ENCODE results near the gene UAP1L1. TPM values are rescaled to one million over a fixed set of nuclear protein-coding genes. Genes with fewer than 3 reads are reported as not detected.

Gene UAP1L1
- total RNA-seq, 4 donors from 2014 or later: 8.1 to 20.7 (median 12.3) TPM

DNA sequence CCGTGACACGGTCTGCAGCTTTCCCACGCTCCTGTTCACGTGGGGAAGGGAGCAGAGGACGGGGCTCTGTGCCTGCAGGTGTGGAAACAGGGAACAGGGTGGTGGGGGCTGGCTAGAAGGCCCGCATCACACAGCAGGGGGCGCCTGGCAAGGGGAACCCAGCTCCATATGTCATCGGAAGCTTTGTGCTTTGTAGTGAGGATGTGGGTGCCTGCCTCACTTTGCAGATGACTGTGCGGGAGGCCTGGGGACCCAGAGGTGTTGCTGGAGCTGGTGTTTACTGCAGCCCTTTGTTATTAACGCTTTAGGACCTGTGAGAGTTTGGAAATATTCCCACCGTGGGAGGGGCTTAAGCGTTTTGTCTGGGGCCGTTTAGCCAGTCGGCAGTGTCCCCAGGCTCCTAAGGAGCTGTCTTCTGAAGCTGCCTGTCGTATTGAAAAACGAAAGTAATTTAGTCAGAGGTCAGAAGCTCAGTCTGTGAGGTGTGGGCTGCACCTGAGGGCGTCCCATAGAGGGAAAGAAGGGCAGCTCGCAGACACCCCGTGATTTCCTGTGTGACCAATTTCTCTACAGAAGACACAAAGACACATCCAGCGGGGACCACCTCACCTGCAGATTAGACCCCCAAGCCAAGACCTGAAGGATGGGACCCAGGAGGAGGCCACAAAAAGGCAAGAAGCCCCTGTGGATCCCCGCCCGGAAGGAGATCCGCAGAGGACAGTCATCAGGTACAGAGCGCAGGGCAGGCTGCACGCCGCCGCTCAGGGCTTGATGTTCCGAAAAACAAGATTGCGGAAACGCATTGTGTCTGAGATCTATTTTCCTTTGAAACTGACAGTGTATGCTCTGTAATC lies 18.6 kb downstream of the UAP1L1 start:
- Histone ChIP-seq H3K27me3 (no peaks in the 10 kb centered on the region), H3K4me1 (no peaks in the 10 kb centered on the region), H3K4me3 (no peak overlapping the region), H3K9me3 (no peaks in the 10 kb centered on the region), H3K36me3 (peaks cover 0 to 97% (median 8%) of the 10 kb centered on the region in 3 donors), H3K27ac (peak overlapping the region in 1 of 4 donors; percentile 65)
- 75 to 76% methylated on average over 30 of the region's 30 CpGs for WGBS, 2 donors
- TF ChIP-seq, protein P1, sequence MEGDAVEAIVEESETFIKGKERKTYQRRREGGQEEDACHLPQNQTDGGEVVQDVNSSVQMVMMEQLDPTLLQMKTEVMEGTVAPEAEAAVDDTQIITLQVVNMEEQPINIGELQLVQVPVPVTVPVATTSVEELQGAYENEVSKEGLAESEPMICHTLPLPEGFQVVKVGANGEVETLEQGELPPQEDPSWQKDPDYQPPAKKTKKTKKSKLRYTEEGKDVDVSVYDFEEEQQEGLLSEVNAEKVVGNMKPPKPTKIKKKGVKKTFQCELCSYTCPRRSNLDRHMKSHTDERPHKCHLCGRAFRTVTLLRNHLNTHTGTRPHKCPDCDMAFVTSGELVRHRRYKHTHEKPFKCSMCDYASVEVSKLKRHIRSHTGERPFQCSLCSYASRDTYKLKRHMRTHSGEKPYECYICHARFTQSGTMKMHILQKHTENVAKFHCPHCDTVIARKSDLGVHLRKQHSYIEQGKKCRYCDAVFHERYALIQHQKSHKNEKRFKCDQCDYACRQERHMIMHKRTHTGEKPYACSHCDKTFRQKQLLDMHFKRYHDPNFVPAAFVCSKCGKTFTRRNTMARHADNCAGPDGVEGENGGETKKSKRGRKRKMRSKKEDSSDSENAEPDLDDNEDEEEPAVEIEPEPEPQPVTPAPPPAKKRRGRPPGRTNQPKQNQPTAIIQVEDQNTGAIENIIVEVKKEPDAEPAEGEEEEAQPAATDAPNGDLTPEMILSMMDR (IDR thresholded peaks at IDR 0.05): peak in 1 of 5 experiments; percentile 26
- TF ChIP-seq EP300 (IDR thresholded peaks at IDR 0.05) (no peak), POLR2A (IDR thresholded peaks at IDR 0.05) (no peak)
- no peak for DNase-seq (ENCODE audit: low spot score in 2 of 2)

DNA sequence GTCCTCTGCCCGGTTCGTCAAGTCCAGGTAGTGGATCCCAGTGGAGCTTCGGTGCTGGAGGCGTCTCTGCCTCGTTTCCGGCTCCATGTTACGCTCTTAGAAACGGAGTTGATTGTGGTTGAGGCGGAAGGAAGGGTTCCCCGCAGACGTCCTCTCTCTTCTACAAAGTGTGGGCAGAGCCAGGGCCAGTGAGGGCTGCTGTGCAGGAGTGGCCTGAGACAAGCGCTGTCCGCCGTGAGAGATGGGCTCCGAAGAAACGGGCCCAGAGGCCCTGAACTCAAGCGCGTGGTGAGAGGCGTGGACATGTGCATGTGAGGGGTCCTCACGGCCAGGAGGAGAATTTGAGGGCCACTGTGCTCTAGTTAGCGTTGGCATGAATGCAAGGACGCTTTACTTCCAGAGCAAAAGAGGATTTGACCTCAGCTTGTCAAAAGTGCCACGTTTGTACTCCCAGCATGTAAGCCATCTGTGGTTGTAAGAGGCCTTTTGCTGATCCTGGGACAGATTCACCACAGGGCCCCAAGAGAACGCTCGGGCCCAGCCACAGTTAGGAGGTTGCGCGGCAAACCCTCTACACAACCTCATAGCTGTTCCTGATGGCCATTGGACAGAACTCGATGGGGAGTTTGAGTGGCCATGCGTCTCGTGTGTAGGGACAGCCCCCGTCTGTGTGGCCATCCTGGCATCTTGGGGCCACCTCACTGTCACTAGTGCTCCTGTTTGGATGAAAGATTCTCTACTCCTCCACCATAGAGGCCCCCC lies 19.6 kb downstream of the UAP1L1 start:
- WGBS, 2 donors: 90 to 91% methylated on average over 26 to 31 of the region's 31 CpGs
- H3K4me3 ChIP-seq: no peak overlapping the region
- H3K4me1 ChIP-seq: no peaks in the 10 kb centered on the region
- no peak overlapping the region for H3K27ac ChIP-seq
- no peaks in the 10 kb centered on the region for H3K9me3 ChIP-seq
- peaks cover 8 to 97% (median 10%) of the 10 kb centered on the region in 3 donors for H3K36me3 ChIP-seq
- DNase-seq (ENCODE audit: low spot score in 2 of 2): no peak
- TF ChIP-seq EP300 (IDR thresholded peaks at IDR 0.05): no peak
- TF ChIP-seq POLR2A (IDR thresholded peaks at IDR 0.05): no peak
- TF ChIP-seq, protein P1 (IDR thresholded peaks at IDR 0.05): no peak
- no peaks in the 10 kb centered on the region for H3K27me3 ChIP-seq

DNA sequence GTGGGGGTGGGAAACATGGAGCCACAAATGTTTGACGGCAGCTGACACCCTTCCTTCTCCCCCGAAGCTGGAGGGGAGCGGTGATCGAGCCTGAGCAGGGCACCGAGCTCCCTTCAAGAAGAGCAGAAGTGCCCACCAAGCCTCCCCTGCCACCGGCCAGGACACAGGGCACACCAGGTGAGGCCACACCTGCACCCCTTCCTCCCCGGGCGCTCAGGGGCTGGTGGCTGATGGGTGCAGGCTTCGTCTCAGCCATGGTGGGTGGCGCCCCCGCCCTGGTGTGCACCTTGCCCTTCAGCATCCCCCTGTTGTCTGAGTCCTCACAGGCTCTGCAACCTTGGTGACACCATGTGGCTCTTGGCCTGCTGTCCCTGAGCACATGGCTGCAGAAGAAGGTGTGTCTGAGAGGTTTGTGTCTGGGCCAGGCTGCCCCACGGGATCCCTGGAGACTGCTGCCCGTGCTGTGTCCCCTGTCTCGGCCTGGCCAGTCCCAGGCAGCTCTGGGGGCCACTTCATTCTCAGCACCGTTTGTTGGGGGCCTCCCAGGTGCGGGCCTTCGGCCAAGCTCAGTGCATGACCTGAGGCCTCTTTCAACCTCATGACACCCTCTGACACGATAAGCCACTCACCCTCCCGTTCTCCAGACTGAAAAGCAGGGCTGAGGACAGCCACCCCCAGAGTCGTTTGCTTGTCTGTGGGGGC lies 20.6 kb downstream of the UAP1L1 start:
- peaks cover 8 to 97% (median 14%) of the 10 kb centered on the region in 3 donors for H3K36me3 ChIP-seq
- H3K27ac ChIP-seq: no peak overlapping the region
- H3K4me3 ChIP-seq: no peak overlapping the region
- H3K27me3 ChIP-seq: no peaks in the 10 kb centered on the region
- no peak for DNase-seq (ENCODE audit: low spot score in 2 of 2)
- WGBS, 2 donors: 87 to 91% methylated on average over 14 to 19 of the region's 20 CpGs
- TF ChIP-seq, protein P1 (IDR thresholded peaks at IDR 0.05): no peak
- TF ChIP-seq POLR2A (IDR thresholded peaks at IDR 0.05) (no peak), EP300 (IDR thresholded peaks at IDR 0.05) (no peak)
- H3K4me1 ChIP-seq: no peaks in the 10 kb centered on the region
- H3K9me3 ChIP-seq: no peaks in the 10 kb centered on the region

DNA sequence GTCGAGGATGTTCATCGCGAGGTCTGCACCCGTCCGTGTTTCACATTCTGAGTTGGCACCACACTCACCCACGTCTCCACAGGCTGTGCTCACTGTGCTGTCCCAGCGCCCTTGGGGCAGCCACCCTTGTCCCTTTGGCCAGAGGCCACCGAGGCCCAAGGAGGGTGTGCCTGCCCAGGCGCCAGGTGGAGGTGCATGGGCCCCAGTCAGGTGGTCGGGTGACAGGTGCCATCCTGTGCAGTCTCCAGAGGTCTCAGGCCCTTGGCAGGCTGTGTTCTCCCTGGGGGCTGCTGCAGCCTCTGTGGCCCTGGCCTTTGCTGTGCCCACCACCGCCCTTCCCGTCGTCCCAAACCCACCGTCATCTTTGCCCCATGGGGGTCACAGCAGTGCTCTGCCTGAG lies 21.9 kb downstream of the UAP1L1 start:
- H3K4me3 ChIP-seq: no peak overlapping the region
- WGBS, 2 donors: 86 to 92% methylated on average over 10 to 14 of the region's 14 CpGs
- H3K27ac ChIP-seq: no peak overlapping the region
- no peak for DNase-seq (ENCODE audit: low spot score in 2 of 2)
- H3K9me3 ChIP-seq: no peaks in the 10 kb centered on the region
- H3K36me3 ChIP-seq: peaks cover 8 to 98% (median 21%) of the 10 kb centered on the region in 3 donors
- TF ChIP-seq, protein P1 (IDR thresholded peaks at IDR 0.05): no peak
- TF ChIP-seq POLR2A (IDR thresholded peaks at IDR 0.05) (no peak), EP300 (IDR thresholded peaks at IDR 0.05) (no peak)
- no peaks in the 10 kb centered on the region for H3K27me3 ChIP-seq
- H3K4me1 ChIP-seq: no peaks in the 10 kb centered on the region

All from tibial nerve (tissue), 4 donors.